H1 (cell line): Measurements from ENCODE around the gene GPSM1. TPM values are rescaled to one million over a fixed set of nuclear protein-coding genes. Genes with fewer than 3 reads are reported as not detected.
A peak's percentile ranks its signal among the peaks of the same experiment; 100 is the strongest.

Source experiments
- CTCF ChIA-PET: fragments of 300-600 bp; sonication (Branson Sonifier 250); formaldehyde crosslinking; loops from one replicate; lab custom pipeline; 2021; ENCODE audit not compliant: partially characterized antibody; lab: Charles Lee
- POLR2A ChIA-PET: fragments of 300-600 bp; sonication (Branson Sonifier 250); formaldehyde crosslinking; loops from one replicate; lab custom pipeline; 2021; ENCODE audit warnings: inconsistent platforms; ENCODE audit not compliant: partially characterized antibody; lab: Charles Lee
- DNase-seq, 2 experiments: peaks; one replicate each; pipeline versions ENCODE4 v3.0.0 to v3.0.0-alpha.2; 2010 to 2022; ENCODE audit warnings: low spot score in 2 of 2, low read depth in 1 of 2, mixed read lengths in 1 of 2
- FAIRE-seq: peaks from 2 replicates; lab custom pipeline; 2011; peaks lifted over from hg19 to GRCh38; lab: Jason Lieb, UNC
- H2AFZ ChIP-seq: 2 replicates; pipeline ENCODE4 v1.8.1; 2012; ENCODE audit warnings: low read length, inconsistent platforms
- H2AK5ac ChIP-seq: 2 replicates; pipeline ENCODE4 v1.6.1; 2013; ENCODE audit warnings: low read depth, low read length
- H2BK120ac ChIP-seq: replicated peaks from 2 replicates; pipeline ENCODE3; 2013; ENCODE audit warnings: low read depth, low read length, inconsistent platforms
- H2BK12ac ChIP-seq: 2 replicates; pipeline ENCODE4 v1.6.1; 2013; ENCODE audit warnings: low read depth, low read length
- H2BK15ac ChIP-seq: 2 replicates; pipeline ENCODE4 v1.6.1; 2013; ENCODE audit warnings: low read length
- H2BK20ac ChIP-seq: 2 replicates; pipeline ENCODE4 v1.6.1; 2013; ENCODE audit warnings: low read length
- H2BK5ac ChIP-seq: 2 replicates; pipeline ENCODE4 v1.6.1; 2013; ENCODE audit warnings: low read depth, low read length
- H3K14ac ChIP-seq: 2 replicates; pipeline ENCODE4 v1.6.1; 2013; ENCODE audit warnings: inconsistent platforms; ENCODE audit not compliant: insufficient read length
- H3K18ac ChIP-seq: 2 replicates; pipeline ENCODE4 v1.6.1; 2013; ENCODE audit warnings: low read length; ENCODE audit errors: extremely low read depth
- H3K23ac ChIP-seq: 2 replicates; pipeline ENCODE4 v1.6.1; 2013; ENCODE audit warnings: inconsistent platforms; ENCODE audit not compliant: insufficient read length
- H3K23me2 ChIP-seq: 2 replicates; pipeline ENCODE4 v1.6.1; 2013; ENCODE audit warnings: low read depth, low read length
- H3K27ac ChIP-seq: 2 replicates; pipeline ENCODE4 v1.6.1; 2011; ENCODE audit warnings: low read depth, low read length, inconsistent platforms
- H3K27me3 ChIP-seq, 4 experiments: replicated peaks in 1 of 4; 1 replicate in 1 of 4; 2 replicates in 3 of 4; pipeline versions ENCODE4 v1.6.1 to v1.8.1; 2011 to 2013; ENCODE audit warnings: low read length in 3 of 4, mild to moderate bottlenecking in 3 of 4, inconsistent platforms in 2 of 4, mixed read lengths in 2 of 4, moderate library complexity in 1 of 4; ENCODE audit not compliant: control insufficient read depth in 3 of 4, insufficient read depth in 3 of 4; ENCODE audit errors: extremely low read depth in 1 of 4
- H3K36me3 ChIP-seq, 4 experiments: 2 replicates each; pipeline versions ENCODE4 v1.6.1 to v1.8.1; 2011 to 2013; ENCODE audit warnings: mild to moderate bottlenecking in 4 of 4, low read length in 3 of 4, moderate library complexity in 2 of 4, control low read depth in 1 of 4, inconsistent platforms in 1 of 4; ENCODE audit not compliant: insufficient read depth in 4 of 4, control insufficient read depth in 2 of 4
- H3K4ac ChIP-seq: replicated peaks from 2 replicates; pipeline ENCODE3; 2013; ENCODE audit warnings: low read length, low read depth, mixed read lengths, inconsistent platforms; ENCODE audit not compliant: insufficient read length
- H3K4me1 ChIP-seq, 4 experiments: replicated peaks in 1 of 4; 1 replicate in 1 of 4; 2 replicates in 3 of 4; pipeline versions ENCODE4 v1.6.1 to v1.8.1; 2011 to 2013; ENCODE audit warnings: low read length in 3 of 4, inconsistent platforms in 2 of 4, mixed read lengths in 1 of 4; ENCODE audit not compliant: insufficient read depth in 4 of 4, control insufficient read depth in 3 of 4
- H3K4me2 ChIP-seq, 2 experiments: 2 replicates each; pipeline versions ENCODE4 v1.6.1 to v1.8.1; 2011 to 2013; ENCODE audit warnings: low read depth in 2 of 2, low read length in 2 of 2, control low read depth in 1 of 2, inconsistent platforms in 1 of 2, mild to moderate bottlenecking in 1 of 2; ENCODE audit not compliant: insufficient read depth in 1 of 2
- H3K4me3 ChIP-seq, 4 experiments: fragments of 200-600, 300-600 bp in 1 of 4; sonication (generic), shearing (Covaris generic), sonication (Bioruptor Twin) in 1 of 4; 2 replicates each; pipeline versions ENCODE4 v1.5.1 to v1.8.1; 2011 to 2016; ENCODE audit warnings: low read length in 4 of 4, low read depth in 3 of 4, control low read depth in 2 of 4, inconsistent platforms in 2 of 4, mild to moderate bottlenecking in 2 of 4, mixed read lengths in 1 of 4, moderate library complexity in 1 of 4; ENCODE audit not compliant: insufficient read depth in 2 of 4; ENCODE audit errors: extremely low read depth in 1 of 4
- H3K56ac ChIP-seq: replicated peaks from 2 replicates; pipeline ENCODE3; 2013; ENCODE audit warnings: low read depth, mild to moderate bottlenecking, mixed read lengths, low read length, inconsistent platforms; ENCODE audit not compliant: insufficient read length
- H3K79me1 ChIP-seq: 2 replicates; pipeline ENCODE4 v1.6.1; 2013; ENCODE audit warnings: low read depth, low read length, control low read depth
- H3K79me2 ChIP-seq, 2 experiments: 2 replicates each; pipeline versions ENCODE4 v1.6.1 to v1.8.1; 2012 to 2013; ENCODE audit warnings: low read length in 2 of 2, mild to moderate bottlenecking in 2 of 2, inconsistent platforms in 1 of 2; ENCODE audit not compliant: insufficient read depth in 2 of 2, control insufficient read depth in 1 of 2
- H3K9ac ChIP-seq, 4 experiments: replicated peaks in 1 of 4; 1 replicate in 1 of 4; 2 replicates in 3 of 4; pipeline versions ENCODE4 v1.6.1 to v1.8.1; 2011 to 2013; ENCODE audit warnings: low read depth in 3 of 4, low read length in 3 of 4, control low read depth in 2 of 4, mild to moderate bottlenecking in 2 of 4, moderate library complexity in 2 of 4, inconsistent platforms in 1 of 4; ENCODE audit errors: extremely low read depth in 1 of 4
- H3K9me3 ChIP-seq, 2 experiments: 2 replicates each; pipeline versions ENCODE4 v1.6.1 to v1.8.1; 2012 to 2013; ENCODE audit warnings: mild to moderate bottlenecking in 2 of 2, moderate library complexity in 2 of 2, control low read depth in 1 of 2, inconsistent platforms in 1 of 2, low read depth in 1 of 2, low read length in 1 of 2, mixed read lengths in 1 of 2; ENCODE audit not compliant: insufficient read depth in 2 of 2
- H4K20me1 ChIP-seq, 2 experiments: replicated peaks in 1 of 2; 2 replicates each; pipeline versions ENCODE3 to v1.8.1; 2011 to 2013; ENCODE audit warnings: inconsistent platforms in 2 of 2, low read length in 2 of 2, mild to moderate bottlenecking in 1 of 2; ENCODE audit not compliant: insufficient read depth in 2 of 2, control insufficient read depth in 1 of 2
- H4K5ac ChIP-seq: 2 replicates; pipeline ENCODE4 v1.6.1; 2013; ENCODE audit warnings: low read length, low read depth, mixed read lengths, inconsistent platforms; ENCODE audit not compliant: insufficient read length
- H4K8ac ChIP-seq: 2 replicates; pipeline ENCODE4 v1.8.0; 2013; ENCODE audit warnings: mild to moderate bottlenecking, moderate library complexity, low read length, inconsistent platforms; ENCODE audit not compliant: insufficient read depth; ENCODE audit errors: extremely low read depth
- H4K91ac ChIP-seq: replicated peaks from 2 replicates; pipeline ENCODE3; 2013; ENCODE audit warnings: low read length, mixed read lengths, inconsistent platforms; ENCODE audit not compliant: insufficient read length
- CBX8 ChIP-seq: fragments of 300-800, 300-1000 bp; sonication (generic); IDR thresholded peaks from 2 replicates; pipeline ENCODE4 v1.7.1; 2016; ENCODE audit warnings: low read depth, low read length, borderline replicate concordance
- MAX ChIP-seq: IDR thresholded peaks from 2 replicates; pipeline ENCODE4 v1.6.1; 2012; ENCODE audit warnings: inconsistent platforms
- POLR2AphosphoS5 ChIP-seq: IDR thresholded peaks from 2 replicates; pipeline ENCODE4 v1.6.1; 2011; ENCODE audit warnings: low read depth, low read length
- RBBP5 ChIP-seq: IDR thresholded peaks from 2 replicates; pipeline ENCODE4 v1.7.1; 2012; ENCODE audit warnings: low read depth, mild to moderate bottlenecking, inconsistent platforms, low read length, moderate library complexity, borderline replicate concordance
- RFX5 ChIP-seq: IDR thresholded peaks from 2 replicates; pipeline ENCODE4 v1.6.1; 2011; ENCODE audit warnings: low read depth, low read length, improper control_type of control experiment, borderline replicate concordance
- SP4 ChIP-seq: IDR thresholded peaks from 2 replicates; pipeline ENCODE4 v1.6.1; 2012; ENCODE audit warnings: low read length, inconsistent platforms
- SUZ12 ChIP-seq: fragments of 200-600 bp; sonication (generic); IDR thresholded peaks from 2 replicates; pipeline ENCODE4 v1.6.1; 2012; ENCODE audit warnings: mild to moderate bottlenecking, inconsistent platforms, low read length, moderate library complexity, mixed read lengths
- TCF12 ChIP-seq: IDR thresholded peaks from 2 replicates; pipeline ENCODE4 v1.6.1; 2011; ENCODE audit warnings: low read depth, mild to moderate bottlenecking, low read length
- TEAD4 ChIP-seq: IDR thresholded peaks from 2 replicates; pipeline ENCODE4 v1.6.1; 2012; ENCODE audit warnings: low read depth, low read length, inconsistent platforms, mixed read lengths
- USF2 ChIP-seq: IDR thresholded peaks from 2 replicates; pipeline ENCODE4 v1.6.1; 2011; ENCODE audit warnings: low read length, improper control_type of control experiment
- WGBS, 2 experiments: shearing (Covaris generic) in 1 of 2; methylation state at CpG; one replicate each; pipeline versions ENCODE4 v1.1.6 to v1.1.7; 2013 to 2015; ENCODE audit warnings: low lambda C conversion rate in 2 of 2, mixed read lengths in 2 of 2, inconsistent platforms in 1 of 2, low coverage in 1 of 2, missing lambda C conversion rate in 1 of 2; ENCODE audit not compliant: insufficient replicate concordance in 2 of 2, insufficient coverage in 1 of 2, insufficient read length in 1 of 2; ENCODE audit errors: extremely low coverage in 1 of 2, missing lambda C conversion rate in 1 of 2; 5-methylcytosine and 5-hydroxymethylcytosine counted together
- polyA plus RNA-seq, 7 experiments: library from polyadenylated mRNA; depleted of rRNA in 3 of 7; stranded (reverse) in 5 of 7; unstranded in 2 of 7; fragments of >200 nt in 5 of 7; fragments of 200-250 nt in 2 of 7; gene quantifications; 1 replicate in 5 of 7; 2 replicates in 1 of 7; 4 replicates in 1 of 7; pipeline versions ENCODE4 v1.2.1 to v1.2.3, GENCODE V29; 2011 to 2013; ENCODE audit warnings: missing spikeins in 2 of 7, mixed read lengths in 2 of 7
- total RNA-seq: library from RNA; stranded (reverse); fragmentation: NEBNext Ultra II Directional; extraction: Animal tissue kit (Norgen Biotek cat#: 25700); gene quantifications from 2 replicates; pipeline ENCODE4 v1.2.1, GENCODE V29; 2021

GPSM1 gene
- total and polyA plus RNA-seq, 2 of the 8 experiments (the other 6 are each of a cell fraction or from before 2014, with no cell fraction given): 12.8 to 18.0 TPM

- Histone ChIP-seq H3K4me2 (no peak overlapping the region), H3K4ac (no peak overlapping the region)
- TF ChIP-seq MAX (no peak), RBBP5 (no peak), RFX5 (no peak), CBX8 (no peak), USF2 (no peak), SP4 (no peak), POLR2AphosphoS5 (no peak), TCF12 (no peak), TEAD4 (no peak), SUZ12 (no peak)
- TF ChIP-seq, all 59 proteins: peak for 0
- no peak for FAIRE-seq
- Histone ChIP-seq H4K5ac (no peak overlapping the region), H3K4me3 (no peak overlapping the region), H2BK15ac (no peak overlapping the region), H4K91ac (no peak overlapping the region), H3K56ac (no peak overlapping the region), H2BK12ac (no peak overlapping the region), H2BK5ac (no peak overlapping the region), H2AFZ (no peak overlapping the region), H3K23me2 (no peaks in the 10 kb centered on the region), H4K20me1 (peaks cover 2 to 11% of the 10 kb centered on the region in 2 experiments), H3K18ac (no peak overlapping the region), H2BK20ac (no peak overlapping the region), H2BK120ac (no peak overlapping the region), H3K36me3 (peaks cover 6 to 66% (median 35%) of the 10 kb centered on the region in 4 experiments; a peak in 7 of 8 replicates), H2AK5ac (no peak overlapping the region), H3K23ac (no peak overlapping the region), H3K79me2 (no peaks in the 10 kb centered on the region), H3K14ac (no peak overlapping the region), H3K27ac (no peak overlapping the region), H3K27me3 (no peaks in the 10 kb centered on the region), H3K79me1 (no peaks in the 10 kb centered on the region; the same call in 1 of the 2 replicates), H3K9ac (no peak overlapping the region), H4K8ac (peak overlapping the region; percentile 68; the same call in 1 of the 2 replicates), H3K4me1 (no peaks in the 10 kb centered on the region), H3K9me3 (no peaks in the 10 kb centered on the region)
- ChIA-PET POLR2A (interaction anchor here (1.5 to 14.0 kb wide), 6 partner anchors 9 to 57 kb away, joined by 3 to 139 read pairs (median 10); partner anchors contain the start of genes CARD9, INPP5E and SNAPC4), CTCF (interaction anchor here (0.7 to 2.4 kb wide), 4 partner anchors 14 to 60 kb away, joined by 3 to 10 read pairs (median 4); partner anchors contain the start of gene DNLZ)
- DNase-seq: no peak
- WGBS, 2 experiments: 86% methylated on average over 24 of the region's 25 CpGs; no CpG with 5 or more reads in 1 of the 2 experiments
Measured at GRCh38 chr9:136381966-136382513, 54.7 kb downstream of the GPSM1 start.
